Measurements from ENCODE around the gene PATZ1. TPM values are rescaled to one million over a fixed set of nuclear protein-coding genes. Genes with fewer than 3 reads are reported as not detected.

Gene PATZ1
- total RNA-seq, 1 experiment from 2014 or later: 120 TPM

DNA sequence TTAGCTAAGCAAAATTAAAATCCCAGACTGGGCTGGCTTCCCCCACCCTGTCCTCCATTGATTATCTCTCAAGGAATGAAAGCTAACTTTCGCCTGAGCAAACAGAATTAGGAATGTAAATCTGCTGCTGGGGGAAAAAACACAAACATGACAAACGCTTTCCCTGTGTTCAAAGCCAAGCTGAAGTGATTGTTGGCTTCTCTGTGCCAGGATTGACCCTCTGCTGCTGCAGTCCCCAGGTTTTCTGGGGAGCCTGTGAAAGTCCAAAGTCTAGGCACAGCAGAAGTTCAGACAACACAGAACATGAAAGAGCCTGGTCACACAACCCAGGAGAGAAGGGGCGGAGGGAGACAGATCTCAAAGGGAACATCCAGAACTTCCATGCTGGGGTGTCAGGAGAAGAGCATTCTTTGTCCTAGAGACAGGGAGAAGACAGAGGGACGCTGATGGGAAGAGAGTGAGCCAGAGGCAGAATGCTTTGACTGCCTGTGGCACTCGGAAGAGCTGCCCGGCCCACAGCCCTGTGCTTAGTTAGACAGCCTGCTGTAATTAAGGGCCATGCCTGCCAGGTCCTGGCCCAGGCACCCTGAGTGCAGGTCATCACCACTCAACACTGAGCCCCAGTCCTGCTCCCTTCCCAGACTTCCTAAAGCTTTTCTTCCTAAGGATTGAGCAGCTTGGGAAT lies 6.9 kb downstream of the PATZ1 start:
- Histone ChIP-seq H4K91ac (ENCODE audit: insufficient read length, low read depth, low read length) (no peak overlapping the region), H3K79me1 (ENCODE audit: insufficient read depth, low read depth, low read length, poor library complexity, severe bottlenecking) (peaks cover 6% of the 10 kb centered on the region), H2BK120ac (ENCODE audit: low read depth, low read length, poor library complexity, severe bottlenecking) (no peak overlapping the region), H3K79me2 (ENCODE audit: insufficient read depth, low read length) (peaks cover 2% of the 10 kb centered on the region; the same call in 1 of the 2 replicates), H3K23me2 (ENCODE audit: insufficient read length, low read depth, low read length, poor library complexity, severe bottlenecking) (peaks cover 16% of the 10 kb centered on the region), H2BK5ac (ENCODE audit: insufficient read length, low read length) (no peak overlapping the region), H3K9me3 (ENCODE audit: control insufficient read depth, low read depth, low read length) (no peaks in the 10 kb centered on the region), H2BK15ac (ENCODE audit: low read depth, low read length) (no peak overlapping the region), H3K9ac (ENCODE audit: extremely low read depth, insufficient read length, low read length) (no peak overlapping the region), H3K4ac (ENCODE audit: low read depth, low read length) (no peak overlapping the region), H3K27ac (ENCODE audit: insufficient read length, low read depth, low read length) (no peak overlapping the region), H3K56ac (ENCODE audit: insufficient read length, low read depth, low read length) (no peak overlapping the region), H4K5ac (ENCODE audit: insufficient read length, low read depth, low read length) (no peak overlapping the region), H3K18ac (ENCODE audit: insufficient read length, low read depth, low read length) (no peak overlapping the region), H4K20me1 (ENCODE audit: control insufficient read depth, insufficient read depth, insufficient read length) (no peaks in the 10 kb centered on the region), H2BK20ac (ENCODE audit: low read depth, low read length, poor library complexity, severe bottlenecking) (no peak overlapping the region), H3K23ac (ENCODE audit: insufficient read length, low read depth, low read length) (no peak overlapping the region), H2AK5ac (ENCODE audit: insufficient read length, low read length) (no peak overlapping the region), H3K4me2 (ENCODE audit: insufficient read depth, insufficient read length, low read length) (no peak overlapping the region), H3K4me1 (ENCODE audit: insufficient read depth, low read length) (peaks cover 4% of the 10 kb centered on the region; the same call in 1 of the 2 replicates), H2BK12ac (ENCODE audit: insufficient read length, low read depth, low read length) (no peak overlapping the region), H2AFZ (ENCODE audit: low read length) (no peak overlapping the region), H3K14ac (ENCODE audit: insufficient read depth, low read length) (no peak overlapping the region), H3T11ph (ENCODE audit: low read length) (no peak overlapping the region), H3K27me3 (ENCODE audit: insufficient read depth, low read length) (no peaks in the 10 kb centered on the region), H4K8ac (replicated peaks; ENCODE audit: insufficient read length, low read depth, low read length) (no peak overlapping the region)
- Mint-ChIP-seq H3K27me3 (ENCODE audit: low read depth) (no peaks in the 10 kb centered on the region), H3K4me3 (no peak overlapping the region; a peak in 2 of 5 replicates), H3K4me1 (peaks cover 51 to 52% of the 10 kb centered on the region in 2 experiments), H3K36me3 (ENCODE audit: insufficient read depth in 1 of 3, low read depth in 3 of 3) (peaks cover 57 to 94% (median 76%) of the 10 kb centered on the region in 3 experiments), H3K27ac (peak overlapping the region; percentile 66 to 92 (median 76)), H3K9me3 (no peaks in the 10 kb centered on the region)
- DNase-seq: no peak
- no CpG with 5 or more reads among the region's 6 CpGs for WGBS (ENCODE audit: extremely low coverage, insufficient read length, low lambda C conversion rate)
- no peak for TF ChIP-seq CTCF (conservative IDR thresholded peaks at IDR 0.05)
